Stimulated activated CD8-positive, alpha-beta memory T cell treated with anti-CD3 and anti-CD28 coated beads, Interleukin-7, amount 100 ng/mL, for 4 hours (primary cell): ENCODE data around the gene TLR7.

Experiments
- DNase-seq, 2 donors: peaks; one replicate each; pipeline ENCODE4 v3.0.0-alpha.2; 2020; ENCODE audit warnings: low read depth in 2 of 2

Gene TLR7

GRCh38 chrX:12866451-12867377 lies at the start of gene TLR7:
TLR7 (plus strand) TSS chrX:12867072; CDS start chrX:12867579, 507 bp downstream.
- no peak for DNase-seq

GRCh38 chrX:12817528-12817927 lies 49.3 kb upstream of the TLR7 start:
- no peak for DNase-seq

GRCh38 chrX:12819222-12819621 lies 47.6 kb upstream of the TLR7 start:
- no peak for DNase-seq

- DNase-seq, result no peak
Measured at GRCh38 chrX:12820737-12821136, 46.1 kb upstream of the TLR7 start.

- DNase-seq, result no peak
Measured at GRCh38 chrX:12824944-12825343, 41.9 kb upstream of the TLR7 start.

GRCh38 chrX:12825801-12826200 lies 41.1 kb upstream of the TLR7 start:
- no peak for DNase-seq

- DNase-seq, result no peak
Measured at GRCh38 chrX:12843061-12843667, 23.7 kb upstream of the TLR7 start.

GRCh38 chrX:12843668-12844279 lies 23.1 kb upstream of the TLR7 start:
- DNase-seq, result no peak

- DNase-seq, result no peak
Measured at GRCh38 chrX:12844319-12844718, 22.6 kb upstream of the TLR7 start.

GRCh38 chrX:12865359-12865758 lies 1.5 kb upstream of the TLR7 start:
- DNase-seq, result no peak

GRCh38 chrX:12867685-12868084 lies 813 bp downstream of the TLR7 start:
- DNase-seq, result no peak

GRCh38 chrX:12868747-12869146 lies 1.9 kb downstream of the TLR7 start:
- DNase-seq, result no peak

GRCh38 chrX:12871257-12871656 lies 4.4 kb downstream of the TLR7 start:
- DNase-seq, result no peak

GRCh38 chrX:12872741-12873140 lies 5.9 kb downstream of the TLR7 start:
- no peak for DNase-seq

GRCh38 chrX:12874581-12874980 lies 7.7 kb downstream of the TLR7 start:
- DNase-seq, result no peak

- no peak for DNase-seq
Measured at GRCh38 chrX:12877386-12877785, 10.5 kb downstream of the TLR7 start.

GRCh38 chrX:12878536-12878935 lies 11.7 kb downstream of the TLR7 start:
- DNase-seq, result no peak

GRCh38 chrX:12881914-12882313 lies 15.0 kb downstream of the TLR7 start:
- no peak for DNase-seq

- DNase-seq, result no peak
Measured at GRCh38 chrX:12885508-12885907, 18.6 kb downstream of the TLR7 start.

GRCh38 chrX:12886545-12886944 lies 19.7 kb downstream of the TLR7 start:
- DNase-seq, result no peak

GRCh38 chrX:12887141-12887540 lies 20.3 kb downstream of the TLR7 start:
- no peak for DNase-seq

GRCh38 chrX:12887767-12888166 lies 20.9 kb downstream of the TLR7 start:
- DNase-seq, result no peak

GRCh38 chrX:12890467-12890866 lies 23.6 kb downstream of the TLR7 start:
- no peak for DNase-seq
